Stimulated activated CD8-positive, alpha-beta memory T cell treated with anti-CD3 and anti-CD28 coated beads, Interleukin-4, amount 100 ng/mL, for 24 hours (primary cell): Measurements from ENCODE around the gene MROH2B.

Experiments used
- DNase-seq: peaks from one replicate; pipeline ENCODE4 v3.0.0-alpha.2; 2020; ENCODE audit warnings: low read depth

MROH2B gene

GRCh38 chr5:41071242-41071641, at the start of gene MROH2B:
TSS of gene MROH2B (minus strand) at chr5:41071342. CDS start at chr5:41070852, 490 bp downstream.
- DNase-seq, result no peak

GRCh38 chr5:41120600-41120999, 49.5 kb upstream of the MROH2B start:
- DNase-seq, result no peak

- no peak for DNase-seq
Observed at GRCh38 chr5:41118177-41118576, 47.0 kb upstream of the MROH2B start.

GRCh38 chr5:41115281-41115680, 44.1 kb upstream of the MROH2B start:
- no peak for DNase-seq

- DNase-seq, result no peak
Observed at GRCh38 chr5:41112486-41113455, 41.6 kb upstream of the MROH2B start.

- no peak for DNase-seq
Observed at GRCh38 chr5:41109186-41109585, 38.0 kb upstream of the MROH2B start.

- no peak for DNase-seq
Observed at GRCh38 chr5:41102341-41102740, 31.2 kb upstream of the MROH2B start.

- no peak for DNase-seq
Observed at GRCh38 chr5:41097642-41098041, 26.5 kb upstream of the MROH2B start.

GRCh38 chr5:41095324-41096101, 24.4 kb upstream of the MROH2B start:
- no peak for DNase-seq

GRCh38 chr5:41094871-41095270, 23.7 kb upstream of the MROH2B start:
- no peak for DNase-seq

GRCh38 chr5:41093803-41094202, 22.7 kb upstream of the MROH2B start:
- DNase-seq, result no peak

- no peak for DNase-seq
Observed at GRCh38 chr5:41087461-41087860, 16.3 kb upstream of the MROH2B start.

GRCh38 chr5:41083306-41083705, 12.2 kb upstream of the MROH2B start:
- DNase-seq, result no peak

- no peak for DNase-seq
Observed at GRCh38 chr5:41071975-41072374, 833 bp upstream of the MROH2B start.

GRCh38 chr5:41067714-41068568, 3.2 kb downstream of the MROH2B start:
- no peak for DNase-seq

- no peak for DNase-seq
Observed at GRCh38 chr5:41065691-41066335, 5.3 kb downstream of the MROH2B start.

GRCh38 chr5:41057940-41058339, 13.2 kb downstream of the MROH2B start:
- DNase-seq, result no peak

GRCh38 chr5:41057231-41057630, 13.9 kb downstream of the MROH2B start:
- DNase-seq, result no peak

GRCh38 chr5:41048986-41049385, 22.2 kb downstream of the MROH2B start:
- no peak for DNase-seq

- DNase-seq, result no peak
Observed at GRCh38 chr5:41043109-41043747, 27.9 kb downstream of the MROH2B start.

- no peak for DNase-seq
Observed at GRCh38 chr5:41032973-41033372, 38.2 kb downstream of the MROH2B start.
